Measurements from ENCODE around the gene APOB.

Gene APOB

GRCh38 chr2:21034972-21035279 lies 8.9 kb downstream of the APOB start:
- H2BK12ac ChIP-seq (ENCODE audit: low read length in 2 of 2), result no peak overlapping the region
- H3K4me2 ChIP-seq (ENCODE audit: low read length, poor library complexity, severe bottlenecking), result no peak overlapping the region
- H3K18ac ChIP-seq (ENCODE audit: low read depth in 1 of 2, low read length in 2 of 2), result no peak overlapping the region
- H4K91ac ChIP-seq (ENCODE audit: low read length), result no peak overlapping the region
- H3K4me3 ChIP-seq (ENCODE audit: insufficient read depth in 1 of 2, low read depth in 1 of 2, low read length in 2 of 2), result no peak overlapping the region
- H3K14ac ChIP-seq (ENCODE audit: low read length in 2 of 2), result no peak overlapping the region
- H2BK5ac ChIP-seq (ENCODE audit: low read depth, low read length, poor library complexity, severe bottlenecking), result no peak overlapping the region
- H2BK120ac ChIP-seq (ENCODE audit: low read depth, low read length), result no peak overlapping the region
- no peak overlapping the region for H2AFZ ChIP-seq (ENCODE audit: low read depth, low read length)
- H3K9ac ChIP-seq (ENCODE audit: low read length), result no peak overlapping the region
- H3K23ac ChIP-seq (ENCODE audit: low read length in 2 of 2), result no peak overlapping the region
- H2BK15ac ChIP-seq (ENCODE audit: low read depth, poor library complexity, severe bottlenecking), result no peak overlapping the region
- no peaks in the 10 kb centered on the region for H3K9me3 ChIP-seq (ENCODE audit: control insufficient read depth, low read length)
- H4K8ac ChIP-seq (ENCODE audit: low read length), result no peak overlapping the region
- 78% methylated on average over 2 of the region's 3 CpGs for WGBS
- H3K36me3 ChIP-seq (ENCODE audit: control insufficient read depth in 1 of 2, insufficient read depth in 2 of 2, low read depth in 1 of 2, low read length in 2 of 2), result no peaks in the 10 kb centered on the region
- no peak overlapping the region for H2AK5ac ChIP-seq (ENCODE audit: low read length, severe bottlenecking)
- no peak overlapping the region for H3K4ac ChIP-seq (ENCODE audit: low read depth in 1 of 2, low read length in 2 of 2)
- no peaks in the 10 kb centered on the region for H3K79me1 ChIP-seq (replicated peaks; ENCODE audit: low read length, poor library complexity, severe bottlenecking)
- no peaks in the 10 kb centered on the region for H3K4me1 ChIP-seq (ENCODE audit: control insufficient read depth, insufficient read depth, low read depth, low read length)
- no peak overlapping the region for H3K27ac ChIP-seq (ENCODE audit: low read length, poor library complexity, severe bottlenecking)
- no peak for DNase-seq
- H3K27me3 ChIP-seq (ENCODE audit: control insufficient read depth in 1 of 2, insufficient read depth in 1 of 2, low read length in 2 of 2), result peaks cover 0 to 9% of the 10 kb centered on the region in 2 experiments

DNA sequence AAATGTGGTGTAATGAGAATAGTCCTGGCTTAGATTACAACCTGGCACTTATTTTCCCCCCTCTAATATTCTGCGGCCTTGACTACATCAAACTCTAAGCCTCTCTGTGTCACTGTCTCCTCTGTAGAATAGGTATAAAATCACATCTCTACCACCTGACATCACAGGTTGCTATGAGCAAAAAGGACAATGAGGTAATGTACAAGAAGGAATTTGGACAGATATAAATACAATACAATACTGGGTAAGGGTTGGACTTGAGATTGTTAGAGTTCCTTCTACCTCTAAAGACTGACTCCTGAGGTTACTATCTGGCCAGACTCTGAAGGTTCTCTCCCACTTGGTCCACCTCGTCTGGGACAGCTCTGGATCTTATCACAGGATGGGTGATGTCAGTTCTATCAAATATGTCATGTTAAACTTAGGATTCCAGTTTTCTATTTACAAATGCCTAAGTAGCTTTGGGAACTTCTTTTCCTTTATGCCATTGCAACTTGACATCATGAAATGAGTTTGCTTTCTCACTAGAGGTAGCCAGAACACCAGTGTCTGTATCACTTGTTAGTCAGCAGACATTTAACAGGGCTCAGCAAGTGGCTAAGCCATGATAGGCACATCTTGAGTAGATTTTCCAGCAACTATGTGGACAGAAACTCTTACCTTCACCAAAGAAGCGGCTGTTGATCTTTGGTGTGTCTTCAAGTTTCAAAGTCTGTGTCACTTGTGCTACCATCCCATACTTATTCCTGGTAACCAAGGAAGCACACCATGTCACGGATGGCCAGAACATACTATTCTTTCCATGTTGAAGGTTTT lies 9.5 kb downstream of the APOB start:
- Histone ChIP-seq H3K4me1 (ENCODE audit: control insufficient read depth, insufficient read depth, low read depth, low read length) (no peaks in the 10 kb centered on the region), H3K79me1 (replicated peaks; ENCODE audit: low read length, poor library complexity, severe bottlenecking) (no peaks in the 10 kb centered on the region), H3K18ac (ENCODE audit: low read depth in 1 of 2, low read length in 2 of 2) (no peak overlapping the region), H3K27ac (ENCODE audit: low read length, poor library complexity, severe bottlenecking) (no peak overlapping the region), H3K4me3 (ENCODE audit: insufficient read depth in 1 of 2, low read depth in 1 of 2, low read length in 2 of 2) (no peak overlapping the region), H4K8ac (ENCODE audit: low read length) (no peak overlapping the region), H2BK120ac (ENCODE audit: low read depth, low read length) (no peak overlapping the region), H4K91ac (ENCODE audit: low read length) (no peak overlapping the region), H3K4ac (ENCODE audit: low read depth in 1 of 2, low read length in 2 of 2) (no peak overlapping the region), H3K14ac (ENCODE audit: low read length in 2 of 2) (no peak overlapping the region), H3K23ac (ENCODE audit: low read length in 2 of 2) (no peak overlapping the region), H2BK12ac (ENCODE audit: low read length in 2 of 2) (no peak overlapping the region), H2BK15ac (ENCODE audit: low read depth, poor library complexity, severe bottlenecking) (no peak overlapping the region), H3K36me3 (ENCODE audit: control insufficient read depth in 1 of 2, insufficient read depth in 2 of 2, low read depth in 1 of 2, low read length in 2 of 2) (no peaks in the 10 kb centered on the region), H3K27me3 (ENCODE audit: control insufficient read depth in 1 of 2, insufficient read depth in 1 of 2, low read length in 2 of 2) (peaks cover 0 to 4% of the 10 kb centered on the region in 2 experiments), H2BK5ac (ENCODE audit: low read depth, low read length, poor library complexity, severe bottlenecking) (no peak overlapping the region), H2AK5ac (ENCODE audit: low read length, severe bottlenecking) (no peak overlapping the region), H3K9ac (ENCODE audit: low read length) (no peak overlapping the region), H3K4me2 (ENCODE audit: low read length, poor library complexity, severe bottlenecking) (no peak overlapping the region), H2AFZ (ENCODE audit: low read depth, low read length) (no peak overlapping the region), H3K9me3 (ENCODE audit: control insufficient read depth, low read length) (no peaks in the 10 kb centered on the region)
- DNase-seq, result no peak
- 55% methylated on average over 3 of the region's 4 CpGs for WGBS

DNA sequence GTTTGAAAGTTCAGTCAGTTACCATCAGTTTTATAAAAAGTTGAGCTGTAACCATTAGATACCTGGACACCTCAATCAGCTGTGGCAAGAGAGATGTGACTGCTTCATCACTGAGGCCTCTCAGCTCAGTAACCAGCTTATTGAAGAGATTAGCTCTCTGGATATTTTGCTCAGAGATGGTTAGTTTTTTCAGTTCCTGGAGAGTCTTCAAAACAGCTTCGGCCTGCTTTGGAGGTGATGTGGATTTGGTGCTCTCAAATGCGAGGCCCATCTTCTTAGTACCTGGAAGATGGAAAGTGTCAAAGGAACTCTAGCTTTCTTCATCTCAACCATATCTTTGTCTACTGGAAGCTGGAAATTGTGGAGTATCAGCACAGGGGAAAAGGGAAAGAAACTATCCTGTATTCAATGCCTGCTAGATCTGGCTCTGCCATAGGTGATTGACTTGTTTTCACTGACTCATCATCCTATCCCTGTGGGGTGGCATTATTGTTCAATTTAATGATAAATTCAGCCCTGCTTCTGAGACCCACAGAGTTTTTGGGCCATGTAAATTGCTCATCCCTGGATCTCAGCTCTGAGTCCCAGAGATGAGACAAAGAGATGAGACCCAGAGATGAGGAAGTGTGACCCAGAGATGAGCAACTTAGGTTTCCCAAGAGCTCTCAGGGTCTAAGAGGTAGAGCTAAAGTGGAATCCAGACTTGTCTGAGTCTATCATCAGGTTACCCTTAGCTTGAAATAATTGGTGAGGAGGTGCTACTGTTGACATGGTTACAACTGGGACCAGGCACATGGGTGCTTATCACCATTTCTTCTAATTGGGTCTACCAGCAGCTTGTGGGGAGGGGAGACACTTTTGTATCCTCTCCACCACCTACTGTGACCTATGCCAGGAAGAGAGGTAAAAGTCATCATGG lies 10.4 kb downstream of the APOB start:
- Histone ChIP-seq H2BK12ac (ENCODE audit: low read length in 2 of 2) (no peak overlapping the region), H3K4me2 (ENCODE audit: low read length, poor library complexity, severe bottlenecking) (no peak overlapping the region), H3K14ac (ENCODE audit: low read length in 2 of 2) (no peak overlapping the region), H2AFZ (ENCODE audit: low read depth, low read length) (no peak overlapping the region), H2BK15ac (ENCODE audit: low read depth, poor library complexity, severe bottlenecking) (no peak overlapping the region), H3K79me1 (replicated peaks; ENCODE audit: low read length, poor library complexity, severe bottlenecking) (no peaks in the 10 kb centered on the region), H3K9me3 (ENCODE audit: control insufficient read depth, low read length) (no peaks in the 10 kb centered on the region), H2BK5ac (ENCODE audit: low read depth, low read length, poor library complexity, severe bottlenecking) (no peak overlapping the region), H3K27me3 (ENCODE audit: control insufficient read depth in 1 of 2, insufficient read depth in 1 of 2, low read length in 2 of 2) (no peaks in the 10 kb centered on the region), H3K9ac (ENCODE audit: low read length) (no peak overlapping the region), H3K27ac (ENCODE audit: low read length, poor library complexity, severe bottlenecking) (no peak overlapping the region), H3K4me1 (ENCODE audit: control insufficient read depth, insufficient read depth, low read depth, low read length) (no peaks in the 10 kb centered on the region), H4K91ac (ENCODE audit: low read length) (no peak overlapping the region), H3K18ac (ENCODE audit: low read depth in 1 of 2, low read length in 2 of 2) (no peak overlapping the region), H3K23ac (ENCODE audit: low read length in 2 of 2) (no peak overlapping the region), H3K4me3 (ENCODE audit: insufficient read depth in 1 of 2, low read depth in 1 of 2, low read length in 2 of 2) (no peak overlapping the region), H2AK5ac (ENCODE audit: low read length, severe bottlenecking) (no peak overlapping the region), H3K4ac (ENCODE audit: low read depth in 1 of 2, low read length in 2 of 2) (no peak overlapping the region), H2BK120ac (ENCODE audit: low read depth, low read length) (no peak overlapping the region), H4K8ac (ENCODE audit: low read length) (no peak overlapping the region), H3K36me3 (ENCODE audit: control insufficient read depth in 1 of 2, insufficient read depth in 2 of 2, low read depth in 1 of 2, low read length in 2 of 2) (no peaks in the 10 kb centered on the region)
- WGBS, result 75% methylated on average over 2 of the region's 2 CpGs
- DNase-seq, result no peak
